ENCODE measurements around the gene MT1F.

DNA sequence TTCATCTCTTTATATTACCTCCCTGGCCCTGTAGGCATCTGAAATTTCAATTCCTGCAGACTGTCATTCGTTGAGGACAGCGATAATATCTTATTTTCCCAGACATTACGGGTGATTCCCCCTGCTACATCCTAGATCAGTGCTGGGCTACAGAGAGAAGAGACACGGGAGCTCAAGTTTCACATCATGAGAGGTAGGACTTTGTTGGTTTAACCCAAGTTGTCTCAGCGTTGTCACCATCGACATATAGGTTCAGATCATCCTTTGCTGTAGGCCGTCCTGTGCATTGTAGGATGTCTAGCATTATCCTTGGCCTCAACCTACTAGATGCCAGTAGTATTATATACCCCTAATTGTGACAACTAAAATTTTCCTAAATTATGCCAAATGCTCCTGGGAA, 43.8 kb downstream of the MT1F start:
- no peak for TF ChIP-seq POLR2A (IDR thresholded peaks at IDR 0.05; ENCODE audit: low read depth, low read length)
- TF ChIP-seq BHLHE40 (IDR thresholded peaks at IDR 0.05; ENCODE audit: low read depth, low read length): no peak
- TF ChIP-seq, protein P1, sequence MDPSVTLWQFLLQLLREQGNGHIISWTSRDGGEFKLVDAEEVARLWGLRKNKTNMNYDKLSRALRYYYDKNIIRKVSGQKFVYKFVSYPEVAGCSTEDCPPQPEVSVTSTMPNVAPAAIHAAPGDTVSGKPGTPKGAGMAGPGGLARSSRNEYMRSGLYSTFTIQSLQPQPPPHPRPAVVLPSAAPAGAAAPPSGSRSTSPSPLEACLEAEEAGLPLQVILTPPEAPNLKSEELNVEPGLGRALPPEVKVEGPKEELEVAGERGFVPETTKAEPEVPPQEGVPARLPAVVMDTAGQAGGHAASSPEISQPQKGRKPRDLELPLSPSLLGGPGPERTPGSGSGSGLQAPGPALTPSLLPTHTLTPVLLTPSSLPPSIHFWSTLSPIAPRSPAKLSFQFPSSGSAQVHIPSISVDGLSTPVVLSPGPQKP (IDR thresholded peaks at IDR 0.05; ENCODE audit: borderline replicate concordance, low read depth, low read length): no peak
- no peak for TF ChIP-seq MAZ (IDR thresholded peaks at IDR 0.05; ENCODE audit: borderline replicate concordance, low read depth, low read length)
- TF ChIP-seq, protein P2, sequence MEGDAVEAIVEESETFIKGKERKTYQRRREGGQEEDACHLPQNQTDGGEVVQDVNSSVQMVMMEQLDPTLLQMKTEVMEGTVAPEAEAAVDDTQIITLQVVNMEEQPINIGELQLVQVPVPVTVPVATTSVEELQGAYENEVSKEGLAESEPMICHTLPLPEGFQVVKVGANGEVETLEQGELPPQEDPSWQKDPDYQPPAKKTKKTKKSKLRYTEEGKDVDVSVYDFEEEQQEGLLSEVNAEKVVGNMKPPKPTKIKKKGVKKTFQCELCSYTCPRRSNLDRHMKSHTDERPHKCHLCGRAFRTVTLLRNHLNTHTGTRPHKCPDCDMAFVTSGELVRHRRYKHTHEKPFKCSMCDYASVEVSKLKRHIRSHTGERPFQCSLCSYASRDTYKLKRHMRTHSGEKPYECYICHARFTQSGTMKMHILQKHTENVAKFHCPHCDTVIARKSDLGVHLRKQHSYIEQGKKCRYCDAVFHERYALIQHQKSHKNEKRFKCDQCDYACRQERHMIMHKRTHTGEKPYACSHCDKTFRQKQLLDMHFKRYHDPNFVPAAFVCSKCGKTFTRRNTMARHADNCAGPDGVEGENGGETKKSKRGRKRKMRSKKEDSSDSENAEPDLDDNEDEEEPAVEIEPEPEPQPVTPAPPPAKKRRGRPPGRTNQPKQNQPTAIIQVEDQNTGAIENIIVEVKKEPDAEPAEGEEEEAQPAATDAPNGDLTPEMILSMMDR (conservative IDR thresholded peaks at IDR 0.05; ENCODE audit: low read depth, low read length): no peak
- no peak for TF ChIP-seq MXI1 (IDR thresholded peaks at IDR 0.05; ENCODE audit: borderline replicate concordance, low read depth, low read length)
- TF ChIP-seq SMC3 (IDR thresholded peaks at IDR 0.05; ENCODE audit: low read depth, low read length): no peak
- no peak for TF ChIP-seq RFX5 (IDR thresholded peaks at IDR 0.05; ENCODE audit: low read depth, low read length)
- TF ChIP-seq, protein P3, sequence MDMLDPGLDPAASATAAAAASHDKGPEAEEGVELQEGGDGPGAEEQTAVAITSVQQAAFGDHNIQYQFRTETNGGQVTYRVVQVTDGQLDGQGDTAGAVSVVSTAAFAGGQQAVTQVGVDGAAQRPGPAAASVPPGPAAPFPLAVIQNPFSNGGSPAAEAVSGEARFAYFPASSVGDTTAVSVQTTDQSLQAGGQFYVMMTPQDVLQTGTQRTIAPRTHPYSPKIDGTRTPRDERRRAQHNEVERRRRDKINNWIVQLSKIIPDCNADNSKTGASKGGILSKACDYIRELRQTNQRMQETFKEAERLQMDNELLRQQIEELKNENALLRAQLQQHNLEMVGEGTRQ (IDR thresholded peaks at IDR 0.05; ENCODE audit: low read depth, low read length): no peak
- no peak for TF ChIP-seq RAD21 (IDR thresholded peaks at IDR 0.05; ENCODE audit: low read length)
- TF ChIP-seq NFE2L2 (IDR thresholded peaks at IDR 0.05; ENCODE audit: low read depth, low read length): no peak
- TF ChIP-seq MAFK (IDR thresholded peaks at IDR 0.05; ENCODE audit: low read depth, low read length): no peak
- no peak for TF ChIP-seq CEBPB (IDR thresholded peaks at IDR 0.05; ENCODE audit: low read depth, low read length)
